Panc1 (cell line): ENCODE measurements around the gene USP31. TPM values are rescaled to one million over a fixed set of nuclear protein-coding genes. Genes with fewer than 3 reads are reported as not detected.

Experiments used
- ATAC-seq: fragments of 200-7000 bp; cut with Tn5 transposase; 2 replicates; pipeline ENCODE4 v1.9.1; 2020; ENCODE audit warnings: mild to moderate bottlenecking, moderate library complexity
- BruUV-seq: library from RNA; stranded (reverse); fragments of 400-500 nt; replicated peaks from 2 replicates; lab custom pipeline; 2021; lab: Mats Ljungman, UMichigan
- CTCF ChIA-PET: fragments of 300-600 bp; sonication (Branson Sonifier 250); formaldehyde crosslinking; loops from one replicate; lab custom pipeline; 2022; ENCODE audit warnings: antibody characterized with exemption; lab: Charles Lee
- POLR2A ChIA-PET: fragments of 300-600 bp; sonication (Branson Sonifier 250); formaldehyde crosslinking; loops from one replicate; lab custom pipeline; 2022; ENCODE audit warnings: antibody characterized with exemption; lab: Charles Lee
- DNase-seq: peaks from one replicate; pipeline ENCODE4 v3.0.0-alpha.2; 2010; ENCODE audit warnings: low read depth, low spot score
- H3K27ac ChIP-seq: 2 replicates; pipeline ENCODE4 v1.5.1; 2011; ENCODE audit warnings: mild to moderate bottlenecking, low read length, inconsistent platforms
- H3K27me3 ChIP-seq: fragments of 200-500 bp; sonication (Bioruptor generic); 2 replicates; pipeline ENCODE4 v1.6.0; 2014; ENCODE audit warnings: low read length, inconsistent platforms; ENCODE audit not compliant: control insufficient read depth, insufficient read depth
- H3K36me3 ChIP-seq: fragments of 200-500 bp; sonication (Bioruptor generic); 2 replicates; pipeline ENCODE4 v1.5.1; 2014; ENCODE audit warnings: inconsistent platforms, mild to moderate bottlenecking, low read length, moderate library complexity; ENCODE audit not compliant: control insufficient read depth, insufficient read depth
- H3K4me1 ChIP-seq: 2 replicates; pipeline ENCODE4 v1.5.1; 2011; ENCODE audit warnings: inconsistent platforms, mild to moderate bottlenecking, low read length, moderate library complexity; ENCODE audit not compliant: control insufficient read depth, insufficient read depth
- H3K4me3 ChIP-seq, 2 experiments: 2 replicates each; pipeline ENCODE4 v1.5.1; 2011 to 2012; ENCODE audit warnings: low read depth in 2 of 2, low read length in 2 of 2, mild to moderate bottlenecking in 2 of 2, inconsistent platforms in 1 of 2, moderate library complexity in 1 of 2
- H3K9me3 ChIP-seq: fragments of 200-500 bp; sonication (Bioruptor generic); 2 replicates; pipeline ENCODE4 v1.5.1; 2014; ENCODE audit warnings: low read depth, mild to moderate bottlenecking, inconsistent platforms, low read length, moderate library complexity; ENCODE audit not compliant: control insufficient read depth, insufficient read depth
- CTCF ChIP-seq: fragments of 450-650 bp; IDR thresholded peaks from 2 replicates; pipeline ENCODE4 v1.5.1; 2017; ENCODE audit warnings: mild to moderate bottlenecking
- POLR2AphosphoS5 ChIP-seq: IDR thresholded peaks from 2 replicates; pipeline ENCODE4 v1.6.1; 2012; ENCODE audit warnings: mild to moderate bottlenecking, low read depth, low read length, moderate library complexity
- REST ChIP-seq, 2 experiments: IDR thresholded peaks; 2 replicates each; pipeline ENCODE4 v1.6.1; 2011 to 2012; ENCODE audit warnings: low read depth in 2 of 2, control low read depth in 1 of 2, low read length in 1 of 2, mild to moderate bottlenecking in 1 of 2, moderate library complexity in 1 of 2; ENCODE audit not compliant: insufficient read depth in 1 of 2
- SIN3A ChIP-seq: IDR thresholded peaks from 2 replicates; pipeline ENCODE4 v1.6.1; 2012; ENCODE audit warnings: low read depth, mild to moderate bottlenecking, low read length, moderate library complexity, borderline replicate concordance; ENCODE audit not compliant: insufficient read depth
- TCF7L2 ChIP-seq: IDR thresholded peaks from 2 replicates; pipeline ENCODE4 v1.6.1; 2011; ENCODE audit warnings: mild to moderate bottlenecking, low read depth, low read length, inconsistent platforms
- in situ Hi-C: cut with HindIII; loops from 2 replicates; pipeline ENCODE4 v1.10.0; 2016; ENCODE audit warnings: low sequenced_read_pairs, low pct_unique_long_range_greater_than_20kb
- intact Hi-C: fragments of 100-400 bp; cut with micrococcal nuclease; formaldehyde crosslinking; loops from one replicate; pipeline ENCODE4 v1.10.0; 2022; ENCODE audit not compliant: unreplicated experiment
- total RNA-seq: library from RNA; stranded (reverse); gene quantifications from one replicate; pipeline ENCODE4 v1.2.1, GENCODE V29; 2021; ENCODE audit not compliant: unreplicated experiment

USP31 gene
- total RNA-seq, 1 experiment from 2014 or later, result 27.2 TPM

GRCh38 chr16:23141033-23141432 lies 8.2 kb downstream of the USP31 start:
- ATAC-seq (no peak), DNase-seq (no peak)
- peaks cover 3% of the 10 kb centered on the region; the same call in 1 of the 2 replicates for H3K9me3 ChIP-seq
- no TSS peak for BruUV-seq
- no peak for TF ChIP-seq TCF7L2
- no peak for TF ChIP-seq POLR2AphosphoS5
- TF ChIP-seq CTCF, result no peak
- no peak for TF ChIP-seq SIN3A
- no peak for TF ChIP-seq REST (IDR thresholded peaks at IDR 0.05; ENCODE audit: insufficient read depth in 1 of 2, low read depth in 2 of 2, low read length in 1 of 2)
- in situ Hi-C loops (no loop called here), intact Hi-C loops (no loop called here)
- no peaks in the 10 kb centered on the region for H3K27me3 ChIP-seq
- H3K4me3 ChIP-seq, result no peak overlapping the region
- no peak overlapping the region for H3K27ac ChIP-seq
- H3K36me3 ChIP-seq, result no peaks in the 10 kb centered on the region
- ChIA-PET CTCF (no interaction called here), POLR2A (no interaction called here)
- peaks cover 37% of the 10 kb centered on the region for H3K4me1 ChIP-seq

- ChIA-PET POLR2A (no interaction called here), CTCF (no interaction called here)
- DNase-seq, result no peak
- no TSS peak for BruUV-seq
- Histone ChIP-seq H3K27ac (no peak overlapping the region), H3K4me1 (peaks cover 28% of the 10 kb centered on the region), H3K4me3 (no peak overlapping the region), H3K9me3 (peaks cover 3% of the 10 kb centered on the region; the same call in 1 of the 2 replicates), H3K36me3 (no peaks in the 10 kb centered on the region), H3K27me3 (no peaks in the 10 kb centered on the region)
- ATAC-seq, result no peak
- intact Hi-C loops, result no loop called here
- TF ChIP-seq SIN3A (no peak), POLR2AphosphoS5 (no peak), REST (IDR thresholded peaks at IDR 0.05; ENCODE audit: insufficient read depth in 1 of 2, low read depth in 2 of 2, low read length in 1 of 2) (no peak), TCF7L2 (no peak), CTCF (no peak)
- in situ Hi-C loops, result no loop called here
Measured at GRCh38 chr16:23140107-23140506, 9.1 kb downstream of the USP31 start.
